NCI-H1436 (cell line): ENCODE data around the gene S1PR2.
"Not testable (repeated sequence)": the region's sequence is repeated elsewhere in the genome, so short reads cannot be mapped to it uniquely, and the experiment has no call there.

Experiments
- DNase-seq: peaks from one replicate; lab custom pipeline; 2025; lab: John Stamatoyannopoulos, UW

The S1PR2 gene

DNA sequence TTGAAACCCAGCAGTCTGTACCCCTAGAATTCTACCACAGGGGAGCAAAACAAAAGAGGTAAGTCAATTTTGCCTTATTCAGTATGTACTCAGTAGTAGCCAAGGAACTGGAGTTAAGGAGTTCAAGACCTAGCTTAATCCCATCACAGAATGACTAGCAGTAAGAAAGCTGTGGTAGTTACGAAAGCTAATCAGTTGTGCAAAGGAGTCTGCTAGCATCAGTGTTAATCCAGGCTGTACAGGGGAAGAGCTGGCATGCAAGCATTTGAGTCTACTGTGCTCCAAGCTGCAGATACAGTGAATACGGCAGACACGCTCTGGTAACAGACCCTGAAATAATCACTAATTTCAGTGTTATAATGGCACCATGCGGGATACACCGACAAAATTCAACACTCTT, 41.1 kb downstream of the S1PR2 start:
- no peak for DNase-seq

DNA sequence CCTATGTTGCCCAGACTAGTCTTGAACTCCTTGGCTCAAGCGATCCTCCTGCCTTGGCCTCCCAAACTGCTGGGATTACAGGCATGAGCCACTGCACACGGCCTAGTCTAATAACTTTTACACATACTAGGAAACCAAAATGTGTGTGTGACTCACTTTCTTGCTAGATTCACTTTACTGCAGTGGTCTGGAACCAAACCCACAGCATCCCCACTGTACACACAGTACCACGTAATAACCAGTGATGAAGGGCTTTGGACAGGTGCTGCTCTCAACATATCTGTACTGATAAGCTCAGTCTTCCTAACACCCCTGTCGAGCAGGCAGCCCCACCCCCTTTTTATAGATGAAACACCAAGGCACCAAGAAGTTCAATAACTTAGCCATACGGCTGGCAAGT, 41.5 kb downstream of the S1PR2 start:
- no peak for DNase-seq

DNA sequence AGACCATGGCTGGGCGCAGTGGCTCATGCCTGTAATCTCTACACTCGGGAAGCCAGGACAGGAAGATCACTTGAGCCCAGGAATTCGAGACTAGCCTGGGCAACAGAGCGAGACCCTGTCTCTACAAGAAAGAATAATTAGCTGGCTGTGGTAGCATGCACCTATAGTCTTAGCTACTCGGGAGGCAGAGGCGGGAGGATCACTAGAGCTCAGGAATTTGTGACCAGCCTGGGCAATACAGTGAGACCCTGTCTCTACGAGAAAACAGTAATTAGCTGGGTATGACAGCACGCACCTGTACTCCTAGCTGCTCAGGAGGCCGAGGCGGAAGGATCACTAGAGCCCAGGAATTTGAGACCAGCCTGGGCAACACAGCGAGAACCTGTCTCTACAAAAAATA, 43.8 kb downstream of the S1PR2 start:
- DNase-seq = no peak

- no peak for DNase-seq
These were observed 46.5 kb downstream of the S1PR2 start for GRCh38 chr19:10184636-10185035.

- DNase-seq = no peak
These were observed 47.2 kb downstream of the S1PR2 start for GRCh38 chr19:10183926-10184325.

- DNase-seq = no peak
These were observed 48.3 kb downstream of the S1PR2 start for GRCh38 chr19:10182847-10183246.

DNA sequence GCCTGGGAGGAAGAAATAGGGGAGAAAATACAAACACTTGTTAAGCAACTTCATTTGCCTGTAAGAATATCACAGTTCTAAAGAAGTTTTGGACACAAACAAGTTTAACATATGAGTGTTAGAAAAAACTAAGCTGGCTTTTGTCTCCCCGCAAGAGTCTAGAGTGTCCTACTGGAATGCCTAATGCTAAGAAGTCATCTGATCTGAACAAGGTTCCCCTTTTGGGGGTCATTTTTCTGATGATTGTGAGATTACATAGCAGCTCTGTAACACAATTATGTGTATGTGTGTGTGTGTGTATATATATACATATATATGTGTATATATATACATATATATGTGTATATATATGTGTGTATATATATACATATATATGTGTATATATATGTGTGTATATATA, 49.1 kb downstream of the S1PR2 start:
- DNase-seq = no peak

GRCh38 chr19:10180459-10180858, 50.7 kb downstream of the S1PR2 start:
- no peak for DNase-seq

DNA sequence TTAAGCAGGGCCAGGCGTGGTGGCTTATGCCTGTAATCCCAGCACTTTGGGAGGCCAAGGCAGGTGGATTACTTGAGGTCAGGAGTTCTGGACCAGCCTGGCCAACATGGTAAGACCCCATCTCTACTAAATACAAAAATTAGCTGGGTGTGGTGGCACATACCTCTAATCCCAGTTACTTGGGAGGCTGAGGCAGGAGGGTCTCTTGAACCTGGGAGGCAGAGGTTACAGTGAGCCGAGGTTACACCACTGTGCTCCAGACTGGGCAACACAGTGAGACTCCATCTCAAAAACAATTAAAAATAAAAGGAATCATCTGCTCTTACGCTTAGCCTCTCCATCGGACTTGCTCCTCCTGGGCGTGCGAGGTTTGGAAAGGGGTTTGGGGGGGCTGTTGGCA, 51.1 kb downstream of the S1PR2 start:
- not testable (repeated sequence) for DNase-seq

GRCh38 chr19:10173527-10173926, 57.6 kb downstream of the S1PR2 start:
- DNase-seq = no peak
